GM12878 (cell line): ENCODE measurements around the gene C11orf52. TPM values are rescaled to one million over a fixed set of nuclear protein-coding genes. Genes with fewer than 3 reads are reported as not detected.

Experiments
- ATAC-seq: fragments of 200-7000 bp; cut with Tn5 transposase; 3 replicates; pipeline ENCODE4 v1.9.1; 2020; ENCODE audit warnings: mild to moderate bottlenecking, moderate library complexity
- BruUV-seq: library from RNA; stranded (reverse); fragments of 400-500 nt; replicated peaks from 2 replicates; lab custom pipeline; 2021; lab: Mats Ljungman, UMichigan
- CTCF ChIA-PET: fragments of 300-600 bp; sonication (Branson Sonifier 250); formaldehyde crosslinking; extraction: SDS; loops from one replicate; lab custom pipeline; 2021; ENCODE audit warnings: inconsistent platforms; lab: Yijun Ruan, JAX
- POLR2A ChIA-PET: fragments of 350-600 bp; formaldehyde crosslinking; extraction: SDS; loops from one replicate; lab custom pipeline; 2021; ENCODE audit warnings: inconsistent platforms; lab: Charles Lee
- RAD21 ChIA-PET: fragments of 300-600 bp; sonication (Branson Sonifier 250); formaldehyde crosslinking; loops from one replicate; lab custom pipeline; 2023; ENCODE audit warnings: antibody characterized with exemption; ENCODE audit not compliant: unreplicated experiment; lab: Charles Lee
- SMC1A ChIA-PET: fragments of 300-600 bp; sonication (Branson Sonifier 250); formaldehyde crosslinking; loops from one replicate; lab custom pipeline; 2023; ENCODE audit not compliant: unreplicated experiment, uncharacterized antibody; lab: Charles Lee
- DNase-seq: peaks from one replicate; pipeline ENCODE4 v3.0.0-alpha.2; 2011; ENCODE audit warnings: low read depth, low spot score
- FAIRE-seq: peaks from 3 replicates; lab custom pipeline; 2011; peaks lifted over from hg19 to GRCh38; lab: Jason Lieb, UNC
- H2AFZ ChIP-seq: 2 replicates; pipeline ENCODE4 v1.6.0; 2011; ENCODE audit warnings: low read depth, low read length, control low read depth; ENCODE audit not compliant: control insufficient read depth
- H3K27ac ChIP-seq: 2 replicates; pipeline ENCODE4 v1.5.1; 2011; ENCODE audit warnings: control low read depth; ENCODE audit not compliant: control insufficient read depth, insufficient read depth
- H3K27me3 ChIP-seq, 2 experiments: replicated peaks in 1 of 2; 2 replicates each; pipeline versions ENCODE4 v1.6.0 to v1.6.1; 2011; ENCODE audit warnings: low read length in 1 of 2; ENCODE audit not compliant: control insufficient read depth in 2 of 2, insufficient read depth in 2 of 2
- H3K36me3 ChIP-seq, 2 experiments: 2 replicates each; pipeline ENCODE4 v1.5.1; 2011; ENCODE audit warnings: low read length in 1 of 2; ENCODE audit not compliant: control insufficient read depth in 2 of 2, insufficient read depth in 2 of 2
- H3K4me1 ChIP-seq: 2 replicates; pipeline ENCODE4 v1.6.1; 2011; ENCODE audit warnings: mild to moderate bottlenecking, low read length, moderate library complexity, mixed read lengths; ENCODE audit not compliant: control insufficient read depth, insufficient read depth
- H3K4me2 ChIP-seq: 2 replicates; pipeline ENCODE4 v1.6.0; 2011; ENCODE audit warnings: control low read depth; ENCODE audit not compliant: control insufficient read depth, insufficient read depth
- H3K4me3 ChIP-seq: fragments of 200-600 bp; sonication (generic); 2 replicates; pipeline ENCODE4 v1.5.1; 2016
- H3K79me2 ChIP-seq: 2 replicates; pipeline ENCODE4 v1.6.0; 2011; ENCODE audit warnings: low read length; ENCODE audit not compliant: control insufficient read depth, insufficient read depth
- H3K9ac ChIP-seq: 2 replicates; pipeline ENCODE4 v1.8.0; 2011; ENCODE audit warnings: low read length, control low read depth, mixed read lengths; ENCODE audit not compliant: control insufficient read depth, insufficient read depth
- H3K9me3 ChIP-seq: replicated peaks from 3 replicates; pipeline ENCODE4 v1.5.1; 2011; ENCODE audit warnings: mild to moderate bottlenecking, low read length; ENCODE audit not compliant: control insufficient read depth, insufficient read depth
- H4K20me1 ChIP-seq: 2 replicates; pipeline ENCODE4 v1.6.0; 2011; ENCODE audit not compliant: control insufficient read depth, insufficient read depth
- ATF7 ChIP-seq: fragments of 450-650 bp; IDR thresholded peaks from 2 replicates; pipeline ENCODE4 v1.6.1; 2016; ENCODE audit warnings: low read depth, mild to moderate bottlenecking
- CEBPB ChIP-seq, 2 experiments: fragments of 150-350 bp in 1 of 2; IDR thresholded peaks; 2 replicates each; pipeline ENCODE4 v1.6.1; 2012 to 2014; ENCODE audit warnings: low read depth in 2 of 2, low read length in 2 of 2, borderline replicate concordance in 1 of 2, inconsistent platforms in 1 of 2
- CHD2 ChIP-seq: IDR thresholded peaks from 2 replicates; pipeline ENCODE4 v1.6.1; 2011; ENCODE audit warnings: low read depth, low read length, improper control_type of control experiment, borderline replicate concordance
- ETV6 ChIP-seq, 2 experiments: fragments of 450-650 bp in 1 of 2; IDR thresholded peaks in 1 of 2; conservative IDR thresholded peaks in 1 of 2; 2 replicates each; pipeline ENCODE4 v1.6.1; 2014; ENCODE audit warnings: antibody characterized with exemption in 1 of 2, borderline replicate concordance in 1 of 2, low read depth in 1 of 2, mild to moderate bottlenecking in 1 of 2, moderate library complexity in 1 of 2
- HDAC2 ChIP-seq: fragments of 200-600 bp; sonication (generic); IDR thresholded peaks from 2 replicates; pipeline ENCODE4 v1.6.1; 2017
- MYC ChIP-seq: IDR thresholded peaks from 2 replicates; pipeline ENCODE4 v1.6.1; 2011; ENCODE audit warnings: mild to moderate bottlenecking, low read length, moderate library complexity, inconsistent platforms; ENCODE audit not compliant: insufficient read depth, insufficient replicate concordance, insufficient read length, severe bottlenecking
- NBN ChIP-seq: fragments of 450-650 bp; IDR thresholded peaks from 2 replicates; pipeline ENCODE4 v1.6.1; 2016
- POLR2A ChIP-seq: IDR thresholded peaks from 2 replicates; pipeline ENCODE4 v1.6.1; 2011; ENCODE audit warnings: low read depth, mild to moderate bottlenecking, low read length
- RB1 ChIP-seq: fragments of 450-650 bp; formaldehyde crosslinking; IDR thresholded peaks from 2 replicates; pipeline ENCODE4 v1.6.1; 2017; ENCODE audit warnings: mild to moderate bottlenecking, borderline replicate concordance
- RELB ChIP-seq: fragments of 450-650 bp; IDR thresholded peaks from 2 replicates; pipeline ENCODE4 v1.6.1; 2017; ENCODE audit warnings: low read depth, mild to moderate bottlenecking, moderate library complexity
- TCF3 ChIP-seq: IDR thresholded peaks from 2 replicates; pipeline ENCODE4 v1.6.1; 2012; ENCODE audit warnings: low read depth, mild to moderate bottlenecking, low read length, borderline replicate concordance; ENCODE audit not compliant: insufficient read depth
- YY1 ChIP-seq: IDR thresholded peaks from 2 replicates; pipeline ENCODE4 v1.6.1; 2011; ENCODE audit warnings: low read depth, mild to moderate bottlenecking, low read length
- ZBTB4 ChIP-seq: fragments of 450-650 bp; formaldehyde crosslinking; IDR thresholded peaks from 2 replicates; pipeline ENCODE4 v1.4.0; 2022; ENCODE audit warnings: mild to moderate bottlenecking, moderate library complexity
- WGBS: methylation state at CpG from one replicate; pipeline ENCODE4 v1.1.6; 2016; ENCODE audit warnings: low lambda C conversion rate; ENCODE audit not compliant: insufficient replicate concordance, insufficient coverage; ENCODE audit errors: missing lambda C conversion rate; 5-methylcytosine and 5-hydroxymethylcytosine counted together
- in situ Hi-C: fragments of 300-500 bp; cut with MboI; formaldehyde crosslinking; loops from 9 replicates; pipeline ENCODE4 v1.14.3; 2018; ENCODE audit warnings: mixed read lengths
- intact Hi-C: fragments of 100-400 bp; cut with micrococcal nuclease; formaldehyde crosslinking; loops from one replicate; pipeline ENCODE4 v1.14.2; 2022; ENCODE audit not compliant: unreplicated experiment
- polyA plus RNA-seq, 11 experiments: library from polyadenylated mRNA; depleted of rRNA in 4 of 11; unstranded in 6 of 11; stranded (reverse) in 5 of 11; fragments of >200 nt; fragmentation: Nextera tagmentation in 4 of 11; fragmentation: Illumina TruSeq in 1 of 11; extraction: Ambion mirVana in 4 of 11; extraction: Trizol in 1 of 11; gene quantifications; 1 replicate in 1 of 11; 2 replicates in 10 of 11; pipeline versions ENCODE4 v1.2.1 to v1.2.3, GENCODE V29; 2011 to 2016; ENCODE audit warnings: inconsistent platforms in 2 of 11, missing spikeins in 2 of 11, low read depth in 1 of 11
- total RNA-seq, 4 experiments: library from RNA; depleted of rRNA in 3 of 4; stranded (reverse); fragments of >200 nt in 3 of 4; fragmentation: Illumina TruSeq in 1 of 4; extraction: Trizol in 1 of 4; gene quantifications; 2 replicates each; pipeline versions ENCODE4 v1.2.1 to v1.2.3, GENCODE V29; 2013 to 2021
- TF ChIP-seq, protein P1 (sequence below): fragments of 450-650 bp; IDR thresholded peaks from 2 replicates; pipeline ENCODE4 v1.6.1; 2017; ENCODE audit warnings: mild to moderate bottlenecking, moderate library complexity
- TF ChIP-seq, protein P2 (sequence below): IDR thresholded peaks from 2 replicates; pipeline ENCODE4 v1.6.1; 2011; ENCODE audit warnings: borderline replicate concordance, low read depth, mild to moderate bottlenecking, moderate library complexity, mixed read lengths, low read length; ENCODE audit not compliant: insufficient read depth; ENCODE audit errors: extremely low read length

The C11orf52 gene
- total and polyA plus RNA-seq, 10 of the 15 experiments (the other 5 are each of a cell fraction or from before 2014, with no cell fraction given): not detected

GRCh38 chr11:111909378-111909777 is 9.3 kb upstream of the C11orf52 start:
- Histone ChIP-seq H2AFZ (no peak overlapping the region), H3K9ac (no peak overlapping the region), H3K27me3 (no peaks in the 10 kb centered on the region; a peak in 2 of 4 replicates), H3K4me1 (no peaks in the 10 kb centered on the region), H3K27ac (no peak overlapping the region), H4K20me1 (no peaks in the 10 kb centered on the region), H3K36me3 (no peaks in the 10 kb centered on the region), H3K4me3 (no peak overlapping the region), H3K79me2 (no peaks in the 10 kb centered on the region), H3K9me3 (no peaks in the 10 kb centered on the region), H3K4me2 (no peak overlapping the region)
- ATAC-seq: no peak
- FAIRE-seq: no peak
- in situ Hi-C loops: no loop called here
- intact Hi-C loops: no loop called here
- DNase-seq: no peak
- CTCF ChIA-PET: no interaction called here
- RAD21 ChIA-PET: no interaction called here
- WGBS: 70% methylated on average over 5 of the region's 5 CpGs
- POLR2A ChIA-PET: no interaction called here
- BruUV-seq: no TSS peak
- SMC1A ChIA-PET: no interaction called here
- TF ChIP-seq POLR2A (no peak), MYC (no peak), TCF3 (no peak), ATF7 (no peak), CEBPB (IDR thresholded peaks at IDR 0.05; ENCODE audit: borderline replicate concordance in 1 of 2, low read depth in 2 of 2, low read length in 2 of 2) (no peak), YY1 (no peak), HDAC2 (no peak), ETV6 (conservative IDR thresholded peaks at IDR 0.05 in 1 of 2, IDR thresholded peaks at IDR 0.05 in 1 of 2; ENCODE audit: borderline replicate concordance in 1 of 2, low read depth in 1 of 2) (no peak), CHD2 (no peak), RELB (no peak), RB1 (no peak), NBN (no peak), ZBTB4 (CRISPR knock-in tag) (no peak)
- TF ChIP-seq, protein P1, sequence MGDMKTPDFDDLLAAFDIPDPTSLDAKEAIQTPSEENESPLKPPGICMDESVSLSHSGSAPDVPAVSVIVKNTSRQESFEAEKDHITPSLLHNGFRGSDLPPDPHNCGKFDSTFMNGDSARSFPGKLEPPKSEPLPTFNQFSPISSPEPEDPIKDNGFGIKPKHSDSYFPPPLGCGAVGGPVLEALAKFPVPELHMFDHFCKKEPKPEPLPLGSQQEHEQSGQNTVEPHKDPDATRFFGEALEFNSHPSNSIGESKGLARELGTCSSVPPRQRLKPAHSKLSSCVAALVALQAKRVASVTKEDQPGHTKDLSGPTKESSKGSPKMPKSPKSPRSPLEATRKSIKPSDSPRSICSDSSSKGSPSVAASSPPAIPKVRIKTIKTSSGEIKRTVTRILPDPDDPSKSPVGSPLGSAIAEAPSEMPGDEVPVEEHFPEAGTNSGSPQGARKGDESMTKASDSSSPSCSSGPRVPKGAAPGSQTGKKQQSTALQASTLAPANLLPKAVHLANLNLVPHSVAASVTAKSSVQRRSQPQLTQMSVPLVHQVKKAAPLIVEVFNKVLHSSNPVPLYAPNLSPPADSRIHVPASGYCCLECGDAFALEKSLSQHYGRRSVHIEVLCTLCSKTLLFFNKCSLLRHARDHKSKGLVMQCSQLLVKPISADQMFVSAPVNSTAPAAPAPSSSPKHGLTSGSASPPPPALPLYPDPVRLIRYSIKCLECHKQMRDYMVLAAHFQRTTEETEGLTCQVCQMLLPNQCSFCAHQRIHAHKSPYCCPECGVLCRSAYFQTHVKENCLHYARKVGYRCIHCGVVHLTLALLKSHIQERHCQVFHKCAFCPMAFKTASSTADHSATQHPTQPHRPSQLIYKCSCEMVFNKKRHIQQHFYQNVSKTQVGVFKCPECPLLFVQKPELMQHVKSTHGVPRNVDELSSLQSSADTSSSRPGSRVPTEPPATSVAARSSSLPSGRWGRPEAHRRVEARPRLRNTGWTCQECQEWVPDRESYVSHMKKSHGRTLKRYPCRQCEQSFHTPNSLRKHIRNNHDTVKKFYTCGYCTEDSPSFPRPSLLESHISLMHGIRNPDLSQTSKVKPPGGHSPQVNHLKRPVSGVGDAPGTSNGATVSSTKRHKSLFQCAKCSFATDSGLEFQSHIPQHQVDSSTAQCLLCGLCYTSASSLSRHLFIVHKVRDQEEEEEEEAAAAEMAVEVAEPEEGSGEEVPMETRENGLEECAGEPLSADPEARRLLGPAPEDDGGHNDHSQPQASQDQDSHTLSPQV: no peak
- TF ChIP-seq, protein P2, sequence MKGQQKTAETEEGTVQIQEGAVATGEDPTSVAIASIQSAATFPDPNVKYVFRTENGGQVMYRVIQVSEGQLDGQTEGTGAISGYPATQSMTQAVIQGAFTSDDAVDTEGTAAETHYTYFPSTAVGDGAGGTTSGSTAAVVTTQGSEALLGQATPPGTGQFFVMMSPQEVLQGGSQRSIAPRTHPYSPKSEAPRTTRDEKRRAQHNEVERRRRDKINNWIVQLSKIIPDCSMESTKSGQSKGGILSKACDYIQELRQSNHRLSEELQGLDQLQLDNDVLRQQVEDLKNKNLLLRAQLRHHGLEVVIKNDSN: no peak
